Neural cell (in vitro differentiated cells): ENCODE measurements around the gene CUL2.

ENCODE experiments used
- CTCF ChIP-seq: fragments of 450-650 bp; IDR thresholded peaks from 2 replicates; pipeline ENCODE4 v1.5.1; 2014; ENCODE audit warnings: antibody characterized with exemption, mild to moderate bottlenecking, moderate library complexity; ENCODE audit not compliant: poor library complexity, severe bottlenecking
- EP300 ChIP-seq: fragments of 450-650 bp; conservative IDR thresholded peaks from 2 replicates; pipeline ENCODE4 v1.6.1; 2014; ENCODE audit warnings: antibody characterized with exemption, mild to moderate bottlenecking, moderate library complexity; ENCODE audit not compliant: poor library complexity, severe bottlenecking
- EZH2 ChIP-seq: fragments of 200-600, 300-800 bp; shearing (Covaris generic), sonication (generic); IDR thresholded peaks from 2 replicates; pipeline ENCODE4 v1.6.1; 2014; ENCODE audit warnings: antibody characterized with exemption, low read length, borderline replicate concordance, mild to moderate bottlenecking; ENCODE audit not compliant: insufficient read depth, poor library complexity, severe bottlenecking
- MXI1 ChIP-seq: fragments of 450-650 bp; conservative IDR thresholded peaks from 2 replicates; pipeline ENCODE4 v1.6.1; 2014; ENCODE audit warnings: antibody characterized with exemption, mild to moderate bottlenecking; ENCODE audit not compliant: poor library complexity, severe bottlenecking
- POLR2AphosphoS5 ChIP-seq: IDR thresholded peaks from 2 replicates; pipeline ENCODE4 v1.6.1; 2012
- REST ChIP-seq: IDR thresholded peaks from 2 replicates; pipeline ENCODE4 v1.6.1; 2012; ENCODE audit warnings: borderline replicate concordance
- SMC3 ChIP-seq: fragments of 450-650 bp; conservative IDR thresholded peaks from 2 replicates; pipeline ENCODE4 v1.6.1; 2014; ENCODE audit warnings: antibody characterized with exemption, mild to moderate bottlenecking, moderate library complexity; ENCODE audit not compliant: poor library complexity
- TAF1 ChIP-seq: IDR thresholded peaks from 2 replicates; pipeline ENCODE4 v1.6.1; 2012; ENCODE audit warnings: low read depth

GRCh38 chr10:34969171-34969570 is 121.0 kb downstream of the CUL2 start:
- TF ChIP-seq POLR2AphosphoS5 (no peak), EZH2 (no peak), REST (no peak), CTCF (no peak), MXI1 (no peak), EP300 (no peak), TAF1 (no peak), SMC3 (no peak)
